HG03520 (cell line): ENCODE results near the gene MTCL1.

Experiments used
- ATAC-seq: cut with Tn5 transposase; IDR thresholded peaks from one replicate; pipeline ENCODE4 v1.9.1; 2021; ENCODE audit warnings: mild to moderate bottlenecking, moderate library complexity; ENCODE audit not compliant: unreplicated experiment

The MTCL1 gene

GRCh38 chr18:8826971-8827370 lies 121.6 kb downstream of the MTCL1 start:
- no peak for ATAC-seq

- no peak for ATAC-seq
Observed at GRCh38 chr18:8828300-8828699, 122.9 kb downstream of the MTCL1 start.

- no peak for ATAC-seq
Observed at GRCh38 chr18:8828798-8829197, 123.4 kb downstream of the MTCL1 start.

GRCh38 chr18:8830067-8831060 lies 125.0 kb downstream of the MTCL1 start:
- no peak for ATAC-seq

- ATAC-seq, result no peak
Observed at GRCh38 chr18:8831112-8831511, 125.8 kb downstream of the MTCL1 start.

- ATAC-seq, result no peak
Observed at GRCh38 chr18:8831531-8831930, 126.2 kb downstream of the MTCL1 start.

GRCh38 chr18:8833480-8833879 lies 128.1 kb downstream of the MTCL1 start:
- no peak for ATAC-seq

GRCh38 chr18:8834881-8835280 lies 129.5 kb downstream of the MTCL1 start:
- ATAC-seq, result no peak

- ATAC-seq, result no peak
Observed at GRCh38 chr18:8835521-8835953, 130.2 kb downstream of the MTCL1 start.

- ATAC-seq, result no peak
Observed at GRCh38 chr18:8839281-8839680, 133.9 kb downstream of the MTCL1 start.

- no peak for ATAC-seq
Observed at GRCh38 chr18:8841781-8842485, 136.6 kb downstream of the MTCL1 start.

- no peak for ATAC-seq
Observed at GRCh38 chr18:8842506-8842905, 137.2 kb downstream of the MTCL1 start.

GRCh38 chr18:8843005-8843404 lies 137.6 kb downstream of the MTCL1 start:
- no peak for ATAC-seq

GRCh38 chr18:8844721-8845148 lies 139.4 kb downstream of the MTCL1 start:
- ATAC-seq, result no peak

- ATAC-seq, result no peak
Observed at GRCh38 chr18:8845506-8845905, 140.2 kb downstream of the MTCL1 start.

- ATAC-seq, result no peak
Observed at GRCh38 chr18:8847066-8847755, 141.9 kb downstream of the MTCL1 start.

- ATAC-seq, result no peak
Observed at GRCh38 chr18:8847900-8848299, 142.5 kb downstream of the MTCL1 start.

- no peak for ATAC-seq
Observed at GRCh38 chr18:8848541-8848940, 143.2 kb downstream of the MTCL1 start.

- ATAC-seq, result no peak
Observed at GRCh38 chr18:8849696-8850095, 144.3 kb downstream of the MTCL1 start.

GRCh38 chr18:8851659-8852058 lies 146.3 kb downstream of the MTCL1 start:
- ATAC-seq, result no peak

GRCh38 chr18:8854550-8854949 lies 149.2 kb downstream of the MTCL1 start:
- ATAC-seq, result no peak
